NCI-H1105 (cell line): ENCODE results near the gene ITPRIPL1.
A peak's percentile ranks its signal among the peaks of the same experiment; 100 is the strongest.

Experiments
- DNase-seq: peaks from one replicate; lab custom pipeline; 2025; lab: John Stamatoyannopoulos, UW

Gene ITPRIPL1

DNA sequence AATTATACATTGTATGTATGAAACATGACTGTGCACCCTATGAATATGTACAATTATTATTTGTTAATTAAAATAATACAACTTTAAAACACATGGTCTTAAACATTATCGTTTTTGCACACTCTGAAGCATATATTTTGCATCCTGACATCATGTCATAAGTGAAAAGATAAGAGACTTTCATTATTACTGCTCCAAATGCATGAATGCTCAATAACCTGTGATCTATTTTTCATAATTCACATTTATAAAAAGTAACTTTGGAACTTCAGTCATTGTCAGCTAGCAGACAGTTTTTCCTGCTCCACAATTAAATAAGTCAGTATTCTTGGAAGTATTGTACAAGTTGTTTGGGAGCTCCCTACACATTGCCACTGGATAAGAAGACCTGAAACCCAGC, 1.3 kb upstream of the ITPRIPL1 start:
- DNase-seq, result no peak

- no peak for DNase-seq
Observed at GRCh38 chr2:96324721-96325040, 436 bp upstream of the ITPRIPL1 start.

DNA sequence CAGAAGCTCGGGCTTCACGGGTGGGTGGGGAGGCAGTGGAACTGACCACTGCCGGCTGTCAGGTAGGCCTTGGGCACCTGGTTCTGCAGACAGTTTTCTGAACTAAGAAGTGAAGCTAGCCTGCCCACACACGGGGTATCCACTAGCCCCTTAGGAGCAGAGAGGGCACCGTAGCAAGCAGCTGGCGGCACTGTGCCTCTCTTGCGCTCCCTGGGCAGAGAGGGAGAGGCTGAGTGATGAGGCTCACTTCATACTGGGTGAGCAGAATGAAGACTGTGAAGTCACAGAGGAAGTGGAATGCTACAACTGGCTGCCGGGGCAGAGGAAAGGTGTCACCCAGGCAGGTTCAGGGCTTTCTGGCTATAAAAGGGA, 753 bp downstream of the ITPRIPL1 start:
- no peak for DNase-seq

DNA sequence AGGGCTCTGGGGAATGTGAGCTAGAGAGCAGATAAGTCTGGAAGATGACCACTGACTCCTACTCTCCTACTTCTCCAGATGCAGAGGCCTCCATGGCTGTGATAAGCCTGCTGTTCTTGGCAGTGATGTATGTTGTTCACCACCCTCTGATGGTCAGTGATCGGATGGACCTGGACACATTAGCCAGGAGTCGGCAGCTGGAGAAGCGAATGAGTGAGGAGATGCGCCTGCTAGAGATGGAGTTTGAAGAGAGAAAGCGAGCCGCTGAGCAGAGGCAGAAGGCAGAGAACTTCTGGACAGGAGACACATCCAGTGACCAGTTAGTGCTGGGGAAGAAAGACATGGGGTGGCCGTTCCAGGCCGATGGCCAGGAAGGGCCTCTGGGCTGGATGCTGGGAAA, 1.4 kb downstream of the ITPRIPL1 start:
- DNase-seq, result no peak

DNA sequence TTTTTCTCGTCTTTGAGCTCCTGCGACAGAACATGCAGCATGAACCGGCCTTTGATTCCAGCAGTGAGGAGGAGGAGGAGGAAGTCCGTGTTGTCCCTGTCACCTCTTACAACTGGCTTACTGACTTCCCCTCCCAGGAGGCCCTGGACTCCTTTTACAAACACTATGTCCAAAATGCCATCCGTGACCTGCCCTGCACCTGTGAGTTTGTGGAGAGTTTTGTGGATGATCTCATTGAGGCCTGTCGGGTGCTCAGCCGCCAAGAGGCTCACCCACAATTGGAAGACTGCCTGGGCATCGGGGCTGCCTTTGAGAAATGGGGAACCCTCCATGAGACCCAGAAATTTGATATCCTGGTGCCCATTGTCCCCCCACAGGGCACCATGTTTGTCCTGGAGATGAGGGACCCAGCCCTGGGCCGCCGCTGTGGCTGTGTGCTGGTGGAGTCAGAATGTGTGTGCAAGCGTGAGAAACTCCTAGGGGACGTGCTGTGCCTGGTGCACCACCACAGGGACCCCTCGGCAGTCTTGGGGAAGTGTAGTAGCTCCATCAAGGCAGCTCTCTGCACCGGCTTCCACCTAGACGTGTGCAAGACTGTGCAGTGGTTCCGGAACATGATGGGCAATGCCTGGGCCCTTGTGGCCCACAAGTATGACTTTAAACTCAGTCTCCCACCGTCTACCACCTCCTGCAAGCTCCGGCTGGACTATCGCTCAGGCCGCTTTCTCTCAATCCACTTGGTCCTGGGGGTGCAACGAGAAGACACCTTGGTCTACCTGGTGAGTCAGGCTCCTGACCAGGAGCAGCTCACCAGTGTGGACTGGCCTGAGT, 2.1 kb downstream of the ITPRIPL1 start:
- no peak for DNase-seq

- peak; percentile 26 for DNase-seq
Observed at GRCh38 chr2:96329456-96329855, 4.3 kb downstream of the ITPRIPL1 start.

DNA sequence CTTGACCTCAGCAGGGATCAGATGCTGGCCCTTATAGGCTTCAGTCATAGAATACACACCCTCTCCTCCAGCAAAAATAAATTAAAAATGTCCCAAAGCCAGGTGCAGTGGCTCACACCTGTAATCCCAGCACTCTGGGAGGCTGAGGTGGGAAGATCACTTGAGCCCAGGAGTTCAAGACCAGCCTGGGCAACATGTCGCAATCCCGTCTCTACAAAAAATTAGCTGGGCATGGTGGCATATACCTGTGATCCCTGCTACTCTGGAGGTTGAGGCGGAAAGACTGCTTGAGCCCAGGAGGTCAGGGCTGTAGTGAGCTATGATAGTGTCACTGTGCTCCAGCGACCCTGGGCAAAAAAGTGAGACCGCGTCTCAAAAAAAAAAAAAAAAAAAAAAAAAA, 4.8 kb downstream of the ITPRIPL1 start:
- DNase-seq, result no peak

- DNase-seq, result no peak
Observed at GRCh38 chr2:96330407-96330806, 5.3 kb downstream of the ITPRIPL1 start.

DNA sequence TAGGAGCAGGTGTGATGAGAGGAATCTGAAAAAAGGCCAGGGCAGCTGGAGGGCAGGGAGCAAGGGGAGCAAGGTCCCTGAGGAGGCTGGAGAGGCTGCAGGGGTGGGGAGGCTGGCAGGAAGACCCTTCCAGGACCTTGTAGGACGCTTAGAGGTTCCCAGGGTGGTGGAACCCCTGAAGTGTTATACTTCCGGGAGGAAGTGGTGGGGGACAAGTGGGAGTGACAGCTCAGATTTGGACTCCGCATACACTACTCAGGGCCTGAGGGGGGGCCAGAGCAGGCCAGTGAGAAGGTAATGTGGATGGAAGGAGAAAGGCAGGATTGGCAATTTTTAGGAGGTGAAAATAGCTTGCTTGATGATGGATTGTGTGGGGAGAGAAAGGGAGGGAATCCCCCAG, 8.6 kb downstream of the ITPRIPL1 start:
- DNase-seq, result no peak

- no peak for DNase-seq
Observed at GRCh38 chr2:96336104-96336775, 11.1 kb downstream of the ITPRIPL1 start.

DNA sequence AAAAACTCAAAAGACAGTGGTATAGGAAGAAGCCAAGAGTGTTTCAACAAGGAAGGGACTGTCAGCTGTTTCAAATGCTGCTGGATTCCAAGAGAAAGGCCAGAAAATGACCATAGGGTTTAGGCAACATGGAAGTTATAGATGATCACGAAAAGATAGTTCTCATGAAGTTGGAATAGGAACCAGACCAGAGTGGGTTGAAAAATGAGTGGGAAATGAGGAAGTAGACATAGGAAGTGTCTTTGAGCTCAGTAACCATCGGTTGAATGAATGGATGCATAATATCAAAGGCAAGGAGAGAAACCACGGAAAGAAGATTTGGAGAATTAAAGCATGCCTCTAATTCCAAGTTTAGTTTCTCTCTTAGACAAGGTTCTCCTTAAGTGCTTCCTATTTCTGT, 11.8 kb downstream of the ITPRIPL1 start:
- no peak for DNase-seq

DNA sequence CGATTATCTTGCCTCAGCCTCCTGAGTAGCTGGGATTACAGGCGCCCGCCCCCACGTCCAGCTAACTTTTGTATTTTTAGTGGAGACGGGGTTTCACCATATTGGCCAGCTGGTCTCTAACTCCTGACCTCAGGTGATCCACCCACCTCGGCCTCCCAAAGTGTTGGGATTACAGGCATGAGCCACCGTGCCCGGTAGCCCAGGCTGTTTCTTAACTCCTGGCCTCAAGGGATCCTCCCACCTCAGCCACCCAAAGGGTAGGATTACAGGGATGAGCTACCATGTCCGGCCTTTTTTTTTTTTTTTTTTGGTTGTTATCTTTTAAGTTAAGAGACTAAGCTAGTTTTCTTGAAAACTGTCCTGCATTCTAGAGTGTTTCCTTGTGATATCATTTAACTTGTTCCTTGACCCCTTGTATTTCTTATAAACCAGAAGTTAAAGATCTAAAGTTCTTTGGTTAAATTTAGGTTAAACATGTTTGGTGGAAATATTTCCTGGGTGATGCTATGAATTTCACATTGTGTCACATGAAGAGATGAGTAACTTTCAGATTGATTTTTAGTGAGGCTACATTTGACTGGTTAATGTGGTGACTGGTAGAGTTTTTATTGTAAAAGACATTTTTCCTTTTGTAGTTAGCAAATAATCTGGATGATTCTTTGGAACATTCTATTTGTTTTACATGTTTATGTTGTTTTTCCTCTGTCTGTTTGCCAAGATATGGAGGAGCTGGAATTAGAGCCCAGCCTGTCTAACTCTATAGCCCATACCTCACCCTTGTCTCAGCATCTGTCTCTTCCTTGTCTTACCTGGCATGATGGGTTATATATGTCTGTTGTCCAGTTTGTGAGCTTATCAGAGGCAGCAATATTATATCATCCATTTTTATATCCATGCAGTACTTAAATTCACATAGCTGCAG, 15.6 kb downstream of the ITPRIPL1 start:
- DNase-seq, result no peak

- DNase-seq, result no peak
Observed at GRCh38 chr2:96341641-96342040, 16.5 kb downstream of the ITPRIPL1 start.

DNA sequence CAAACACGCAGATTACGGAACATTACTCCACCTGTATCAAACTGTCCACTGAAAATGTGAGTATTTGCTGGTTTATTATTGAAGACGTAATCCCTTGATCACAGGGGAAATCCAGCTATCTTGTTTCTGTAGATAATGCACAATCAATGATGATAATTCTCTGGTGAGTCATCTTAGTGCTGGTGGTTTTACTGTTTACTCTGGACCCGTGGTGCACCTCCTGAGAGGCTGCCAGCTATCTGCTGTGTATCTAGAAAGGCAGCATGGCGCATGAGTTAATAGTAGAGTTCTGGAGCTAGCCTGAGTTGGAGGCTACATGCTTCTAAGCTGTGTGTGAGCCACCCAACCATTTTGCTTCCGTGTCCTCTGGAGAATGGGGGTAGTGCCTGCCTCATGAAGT, 17.0 kb downstream of the ITPRIPL1 start:
- no peak for DNase-seq

- DNase-seq, result no peak
Observed at GRCh38 chr2:96344011-96344410, 18.9 kb downstream of the ITPRIPL1 start.

DNA sequence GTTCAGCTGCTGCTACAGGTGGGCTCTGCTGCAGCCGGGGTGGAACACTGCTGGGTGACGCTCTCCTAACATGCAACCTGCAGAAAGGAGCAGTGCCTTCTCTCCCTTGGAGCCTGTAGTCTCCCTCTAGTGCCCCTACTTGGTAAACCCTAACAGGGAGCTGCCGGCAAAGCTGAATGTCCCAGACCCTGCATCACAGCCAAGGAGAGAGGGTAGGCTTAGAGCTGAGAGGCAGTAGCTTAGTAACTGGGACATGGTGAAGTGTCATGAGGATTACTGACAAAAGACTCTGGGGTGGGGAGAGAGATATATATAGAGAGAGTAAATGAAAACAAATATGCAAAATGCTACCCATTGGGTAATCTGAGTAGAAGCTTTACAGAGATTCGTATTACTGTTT, 20.3 kb downstream of the ITPRIPL1 start:
- no peak for DNase-seq

- DNase-seq, result no peak
Observed at GRCh38 chr2:96345868-96346462, 20.8 kb downstream of the ITPRIPL1 start.

GRCh38 chr2:96347395-96347794, 22.3 kb downstream of the ITPRIPL1 start:
- no peak for DNase-seq

DNA sequence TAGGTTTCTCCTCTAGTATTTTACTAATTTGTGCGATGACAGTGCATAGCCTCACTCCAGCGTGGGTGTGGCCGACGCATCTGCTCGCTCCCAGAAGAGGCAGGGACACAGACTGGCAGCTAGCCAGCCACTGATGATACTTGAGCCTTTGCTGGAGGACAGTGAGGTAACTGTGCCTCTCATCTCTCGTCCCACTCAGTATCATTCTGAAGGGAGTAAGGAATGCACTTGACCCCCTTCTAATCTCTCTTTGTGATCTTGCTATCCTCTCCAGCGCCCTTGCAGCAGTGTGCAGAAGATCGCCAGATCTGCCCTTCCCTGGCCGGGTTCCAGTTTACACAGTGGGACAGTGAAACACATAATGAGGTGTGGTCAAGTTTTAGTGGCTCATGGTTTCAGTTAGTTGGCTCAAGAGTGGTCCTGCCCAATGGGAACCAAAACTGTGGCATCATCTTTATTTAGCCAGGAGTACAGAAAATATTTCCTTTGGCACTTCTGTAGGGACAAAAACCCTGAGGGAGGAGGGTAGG, 28.0 kb downstream of the ITPRIPL1 start:
- peak; percentile 30 for DNase-seq

DNA sequence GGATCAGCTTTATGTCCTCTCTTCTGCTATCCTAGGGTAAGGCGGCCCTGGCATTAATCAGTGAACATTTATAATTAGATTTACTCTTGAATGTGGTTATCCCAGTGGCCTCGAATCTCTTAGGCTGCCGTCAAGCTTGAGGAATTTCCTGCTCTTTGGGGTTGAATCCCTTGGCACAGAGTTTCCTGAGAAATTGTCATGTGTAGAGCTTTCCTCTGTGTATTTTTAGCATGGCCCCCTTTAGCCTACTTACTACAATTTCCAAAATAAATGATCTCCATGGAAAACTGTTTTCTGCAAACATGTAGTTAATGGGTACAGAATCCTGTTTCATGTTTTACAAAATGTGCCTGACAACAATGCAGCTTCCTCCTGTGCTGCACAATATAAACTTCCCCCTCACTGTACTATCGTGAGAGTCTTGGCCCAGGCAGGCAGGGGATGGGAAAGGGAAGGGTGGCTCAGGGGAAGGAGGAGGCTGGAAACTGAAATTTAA, 28.5 kb downstream of the ITPRIPL1 start:
- no peak for DNase-seq

DNA sequence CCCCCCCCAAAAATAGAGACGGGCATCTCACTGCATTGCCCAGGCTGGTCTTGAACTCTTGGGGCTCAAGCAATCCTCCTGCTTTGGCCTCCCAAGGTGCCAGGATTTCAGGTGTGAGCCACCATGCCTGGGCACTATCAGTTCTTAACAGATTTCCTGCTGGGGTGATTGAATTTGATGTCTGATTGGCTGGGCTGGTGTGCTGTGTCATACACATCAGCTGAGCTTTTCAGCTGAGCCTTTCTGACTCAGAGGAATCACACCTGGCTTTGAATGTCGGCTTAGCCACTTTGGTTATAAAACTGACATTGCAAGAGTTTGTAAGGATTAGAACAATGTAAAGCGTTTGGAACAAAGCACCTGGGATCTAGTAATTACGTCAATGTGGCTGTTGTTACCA, 29.4 kb downstream of the ITPRIPL1 start:
- no peak for DNase-seq

DNA sequence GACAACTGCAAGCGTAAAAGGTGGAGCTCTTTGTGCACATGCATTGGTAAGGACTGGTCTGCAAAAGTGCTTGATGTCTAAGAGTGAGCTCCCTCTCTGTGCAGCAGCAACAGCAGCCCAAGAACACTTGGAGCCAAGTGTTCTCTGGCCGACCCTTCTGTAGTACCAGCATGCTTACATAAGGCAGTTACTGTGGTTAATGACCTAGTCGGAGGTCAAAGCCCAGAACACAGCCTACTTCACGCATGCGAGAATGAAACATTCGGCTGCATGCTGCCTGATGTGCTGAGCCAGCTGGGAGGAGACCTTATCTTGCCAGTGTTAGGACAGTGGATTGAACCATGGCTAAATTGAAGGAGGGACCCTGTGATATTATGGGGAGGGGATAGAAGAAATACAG, 31.8 kb downstream of the ITPRIPL1 start:
- DNase-seq, result no peak
